AG08396 (cell line): ENCODE measurements around the gene KRTAP19-8.

Experiments
- DNase-seq: peaks from one replicate; pipeline ENCODE4 v3.0.0; 2012; ENCODE audit warnings: low spot score, mixed read lengths

KRTAP19-8 gene, protein sequence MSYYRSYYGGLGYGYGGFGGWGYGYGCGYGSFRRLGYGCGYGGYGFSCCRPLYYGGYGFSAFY

GRCh38 chr21:31038376-31038775, at the start of gene KRTAP19-8:
Gene KRTAP19-8 (minus strand): TSS chr21:31038476. CDS start chr21:31038443, 33 bp downstream.
- no peak for DNase-seq

DNA sequence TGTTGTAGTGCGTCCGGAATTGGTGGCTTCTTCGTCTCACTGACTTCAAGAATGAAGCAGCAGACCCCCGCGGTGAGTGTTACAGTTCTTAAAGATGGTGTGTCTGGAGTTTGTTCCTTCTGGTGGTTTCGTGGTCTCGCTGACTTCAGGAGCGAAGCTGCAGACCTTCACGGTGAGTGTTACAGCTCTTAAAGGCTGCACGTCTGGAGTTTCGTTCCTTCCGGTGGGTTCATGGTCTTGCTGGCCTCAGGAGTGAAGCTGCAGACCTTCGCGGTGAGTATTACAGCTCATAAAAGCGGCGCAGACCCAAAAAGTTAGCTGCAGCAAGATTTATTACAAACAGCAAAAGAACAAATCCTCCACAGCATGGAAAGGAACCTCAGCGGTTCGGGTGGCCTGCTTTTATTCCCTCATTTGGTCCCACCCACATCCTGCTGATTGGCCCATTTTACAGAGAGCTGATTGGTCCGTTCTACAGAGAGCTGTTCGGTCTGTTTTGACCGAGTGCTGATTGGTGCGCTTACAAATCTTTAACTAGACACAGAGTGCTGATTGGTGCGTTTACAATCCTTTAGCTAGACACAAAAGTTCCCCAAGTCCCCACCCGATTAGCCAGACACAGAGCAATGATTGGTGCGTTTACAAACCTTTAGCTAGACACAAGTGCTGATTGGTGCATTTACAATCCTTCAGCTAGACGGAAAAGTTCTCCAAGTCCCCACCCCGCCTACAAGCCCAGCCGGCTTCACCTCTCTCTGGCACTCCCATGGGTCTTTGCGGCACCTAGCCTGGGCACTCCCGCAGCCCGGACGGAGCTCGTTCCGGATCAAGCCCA, 49.6 kb upstream of the KRTAP19-8 start:
- DNase-seq, result no peak

GRCh38 chr21:31084689-31085088, 46.4 kb upstream of the KRTAP19-8 start:
- no peak for DNase-seq

DNA sequence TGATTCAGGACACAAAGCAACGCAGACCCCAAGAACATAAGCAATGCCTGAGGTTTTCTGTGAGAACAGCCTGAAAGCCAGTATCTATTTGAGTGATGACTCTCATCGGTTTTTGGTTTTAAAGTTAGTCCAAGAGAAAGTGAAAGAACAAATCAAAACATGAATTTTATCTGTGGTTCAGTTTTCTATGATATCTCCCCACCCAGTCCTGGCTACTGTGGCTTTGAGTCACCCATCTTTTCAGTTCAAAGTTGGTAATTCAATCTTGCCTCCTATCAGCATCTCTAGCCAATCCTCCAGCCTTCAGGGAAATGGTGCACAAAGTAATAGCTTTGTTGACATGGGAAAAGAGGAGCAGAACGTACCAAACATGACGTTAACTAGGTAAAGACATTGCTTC, 40.5 kb upstream of the KRTAP19-8 start:
- DNase-seq, result no peak

GRCh38 chr21:31078216-31078615, 39.9 kb upstream of the KRTAP19-8 start:
- DNase-seq, result no peak

- no peak for DNase-seq
Observed at GRCh38 chr21:31075848-31076247, 37.6 kb upstream of the KRTAP19-8 start.

DNA sequence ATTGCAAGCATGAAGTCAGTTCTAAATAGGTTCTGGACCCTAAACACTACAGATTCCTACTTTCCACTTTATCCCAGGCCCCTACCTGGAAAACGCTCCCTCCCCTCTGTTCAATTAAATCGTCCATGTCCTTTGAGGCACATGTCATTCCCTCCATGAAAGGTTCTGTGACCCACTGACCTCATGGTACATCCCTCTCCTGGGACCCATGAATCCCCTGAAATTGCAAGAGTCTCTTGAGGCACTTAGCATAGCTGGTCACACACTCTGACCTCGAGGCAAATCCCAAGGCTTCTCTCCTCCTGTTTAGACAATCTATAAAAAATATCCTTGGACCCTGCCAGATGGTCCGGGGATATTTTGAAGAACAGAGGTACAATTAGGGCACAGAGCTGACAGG, 34.3 kb upstream of the KRTAP19-8 start:
- no peak for DNase-seq

- no peak for DNase-seq
Observed at GRCh38 chr21:31064803-31065202, 26.5 kb upstream of the KRTAP19-8 start.

DNA sequence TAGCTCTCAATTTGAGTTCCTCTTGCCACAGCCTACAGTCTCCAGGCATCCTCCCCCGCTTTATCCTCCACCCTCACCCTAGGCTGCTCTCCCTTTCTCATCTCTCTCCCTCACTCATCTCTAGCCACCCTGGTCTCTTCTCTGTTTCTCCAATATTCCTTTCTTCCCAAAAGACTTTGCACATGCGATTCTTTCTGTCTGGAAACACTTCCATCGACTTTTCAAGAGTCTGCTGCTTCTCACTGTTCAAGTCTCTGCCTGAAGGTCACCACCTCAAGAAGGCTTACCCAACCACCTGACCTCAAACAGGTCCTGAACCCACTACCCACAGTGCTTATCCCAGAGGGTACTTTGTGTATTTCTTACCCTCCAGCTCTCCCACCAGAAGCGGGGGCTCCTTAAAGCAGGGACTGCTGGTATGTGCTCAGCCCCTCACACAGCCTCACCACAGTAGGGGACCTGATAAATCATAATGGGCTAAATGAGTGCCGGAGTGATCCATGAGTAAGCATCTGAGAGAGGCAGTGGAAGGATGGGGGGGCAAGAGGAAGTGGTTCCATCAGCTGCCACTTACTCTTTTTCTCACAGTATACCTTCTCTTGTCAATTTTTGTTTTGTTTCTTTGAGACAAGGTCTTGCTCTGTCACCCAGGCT, 14.3 kb upstream of the KRTAP19-8 start:
- no peak for DNase-seq

DNA sequence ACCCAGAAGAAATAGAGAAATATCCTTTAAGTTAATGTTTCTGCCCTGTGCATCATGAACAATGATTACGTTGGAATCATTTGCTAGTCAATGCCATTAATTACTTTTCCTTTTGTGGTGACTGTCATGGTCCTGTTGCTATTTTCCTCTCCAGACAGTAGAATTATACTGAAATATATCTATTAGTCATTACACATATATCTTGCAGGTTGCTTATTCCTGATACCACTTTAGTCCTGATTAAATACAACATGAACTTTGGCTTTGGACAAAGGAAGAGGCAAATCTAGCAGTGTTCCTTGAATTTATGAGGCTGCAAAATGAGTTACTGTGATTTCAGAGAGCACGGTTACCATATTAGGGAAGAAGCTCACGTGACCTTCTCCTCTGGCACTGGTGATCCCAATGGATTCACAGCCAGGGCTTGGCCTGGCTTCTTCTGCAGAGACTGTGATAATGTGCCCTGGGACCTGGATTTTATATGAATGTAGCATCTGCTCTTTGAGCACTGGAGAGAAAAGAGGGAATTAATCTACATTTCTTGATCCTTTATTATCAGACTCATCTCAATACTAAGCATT, 12.4 kb upstream of the KRTAP19-8 start:
- no peak for DNase-seq

GRCh38 chr21:31045841-31046240, 7.6 kb upstream of the KRTAP19-8 start:
- DNase-seq, result no peak

GRCh38 chr21:31043471-31043870, 5.2 kb upstream of the KRTAP19-8 start:
- DNase-seq, result no peak

DNA sequence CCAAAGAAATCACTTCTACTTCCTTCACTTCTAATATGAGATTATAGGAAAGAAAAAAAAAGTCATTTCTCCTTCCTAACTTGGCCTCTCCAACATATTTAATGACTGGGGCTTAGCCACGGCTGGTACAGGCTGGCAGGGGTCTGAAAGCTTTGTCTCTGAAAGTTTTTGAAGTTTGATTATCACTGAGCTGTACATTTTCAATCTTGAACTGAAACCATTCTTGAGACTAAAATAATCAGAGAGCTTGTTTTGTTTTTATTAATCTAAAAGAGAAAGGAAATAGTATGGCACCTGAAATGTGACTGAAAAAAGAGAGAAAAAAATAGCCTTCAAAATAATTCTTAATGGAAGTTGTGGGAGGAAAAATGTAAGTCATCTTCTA, 3.8 kb upstream of the KRTAP19-8 start:
- DNase-seq, result no peak

DNA sequence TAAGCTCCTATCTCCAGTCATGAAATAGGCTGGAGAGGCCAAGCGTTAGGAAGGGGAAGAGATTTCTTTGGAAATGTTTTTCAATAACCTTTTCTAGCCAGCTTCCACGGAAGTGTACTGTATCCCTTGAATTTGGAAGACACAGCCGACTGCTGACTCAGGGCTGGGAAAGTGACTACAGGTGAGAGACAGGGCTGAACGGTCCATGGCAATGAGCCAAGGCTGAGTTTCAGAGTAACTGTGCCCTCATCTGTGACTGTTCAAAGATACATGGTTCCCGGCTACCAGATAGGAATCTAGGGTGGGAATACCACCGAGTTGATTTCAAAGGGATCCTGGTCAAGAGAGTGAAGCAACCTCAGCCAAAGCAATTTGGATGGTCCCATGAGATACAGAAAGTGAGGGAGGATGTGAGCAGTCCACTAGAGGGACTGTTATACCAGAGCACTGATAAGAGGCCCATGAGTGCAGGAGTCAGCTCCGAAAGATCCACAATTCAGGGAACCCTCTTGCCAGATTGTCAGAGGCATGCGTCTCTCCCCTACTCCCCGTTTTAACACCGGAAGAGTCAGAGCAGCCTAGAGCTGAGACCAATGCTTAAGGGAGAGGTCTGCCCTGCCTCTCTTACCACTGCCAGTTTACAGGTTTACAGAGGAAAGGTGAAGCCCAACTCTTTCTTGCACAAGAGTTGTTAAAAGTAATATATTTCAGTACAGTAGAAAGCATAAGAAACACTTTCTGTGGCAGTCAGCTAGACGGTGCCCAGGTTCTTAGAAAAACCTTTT, 3.2 kb upstream of the KRTAP19-8 start:
- no peak for DNase-seq

DNA sequence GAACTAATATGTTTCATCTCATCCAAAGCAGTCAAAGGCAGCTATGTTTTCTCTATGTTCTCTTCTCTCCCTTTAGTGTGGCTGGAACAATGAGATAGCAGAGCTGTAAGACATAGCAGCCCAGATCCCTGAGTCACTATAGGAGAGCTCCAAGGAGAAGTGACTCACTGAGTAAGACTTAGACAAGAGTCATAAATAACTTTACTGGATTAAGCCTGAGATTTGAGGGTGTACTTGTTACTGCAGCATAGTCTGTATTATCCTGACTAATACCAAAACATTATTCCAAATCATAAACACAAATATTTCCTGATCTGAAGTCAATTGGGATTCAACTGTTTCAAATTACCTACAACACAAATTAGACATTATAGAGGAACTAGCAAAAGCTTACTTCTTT, 3.9 kb downstream of the KRTAP19-8 start:
- DNase-seq, result no peak

DNA sequence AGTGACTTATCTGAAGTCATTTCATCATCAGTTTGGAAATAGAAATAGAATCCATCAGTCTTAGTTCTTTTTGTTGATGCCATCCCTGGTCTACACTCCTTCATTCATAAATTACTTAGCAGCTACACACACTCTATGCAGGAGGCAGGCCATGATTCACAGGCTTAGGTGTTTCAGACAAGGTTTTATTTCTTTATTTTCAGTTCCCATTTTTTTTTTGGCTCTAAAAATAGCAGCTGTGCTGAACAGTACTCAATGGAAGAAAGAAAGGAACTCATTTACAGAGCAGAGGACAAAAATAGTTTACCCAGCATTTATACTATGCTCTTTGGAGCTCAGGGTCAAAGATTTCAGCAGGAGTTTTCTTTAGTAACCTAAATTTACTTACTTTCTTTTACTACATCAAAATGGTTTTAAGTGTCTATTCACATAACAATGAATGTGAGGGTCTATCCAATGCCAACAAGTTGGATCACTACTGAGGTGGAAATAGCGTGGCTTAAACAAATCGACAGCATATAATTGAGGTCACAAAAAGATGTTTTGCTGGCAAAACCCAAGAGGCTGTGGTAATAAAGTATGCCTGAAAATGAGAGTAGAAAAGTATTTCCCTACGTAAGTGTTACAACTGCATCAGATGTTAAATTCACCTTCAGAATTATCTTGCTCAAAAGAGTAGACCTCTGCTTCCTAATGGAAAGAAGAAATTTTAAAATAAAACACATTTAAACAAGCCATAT, 7.7 kb downstream of the KRTAP19-8 start:
- no peak for DNase-seq

DNA sequence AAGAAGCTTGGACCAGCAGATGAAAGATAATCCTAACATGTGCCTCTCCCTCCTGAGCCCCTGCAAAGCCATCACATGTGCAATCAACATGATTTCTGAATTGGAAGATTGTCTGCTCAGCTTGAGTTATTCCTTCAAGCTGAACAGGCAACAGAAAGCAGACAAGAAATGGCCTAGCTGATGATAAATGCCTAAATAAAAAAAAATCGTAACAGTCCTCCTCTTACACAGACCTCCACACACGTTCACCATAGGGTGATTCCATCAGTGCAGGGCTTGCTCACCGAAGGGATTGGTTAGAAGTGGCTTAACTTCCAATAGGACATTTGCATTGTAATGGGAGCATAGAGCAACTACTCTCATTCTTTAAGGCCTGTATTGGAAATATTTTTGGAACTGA, 14.6 kb downstream of the KRTAP19-8 start:
- DNase-seq, result no peak

DNA sequence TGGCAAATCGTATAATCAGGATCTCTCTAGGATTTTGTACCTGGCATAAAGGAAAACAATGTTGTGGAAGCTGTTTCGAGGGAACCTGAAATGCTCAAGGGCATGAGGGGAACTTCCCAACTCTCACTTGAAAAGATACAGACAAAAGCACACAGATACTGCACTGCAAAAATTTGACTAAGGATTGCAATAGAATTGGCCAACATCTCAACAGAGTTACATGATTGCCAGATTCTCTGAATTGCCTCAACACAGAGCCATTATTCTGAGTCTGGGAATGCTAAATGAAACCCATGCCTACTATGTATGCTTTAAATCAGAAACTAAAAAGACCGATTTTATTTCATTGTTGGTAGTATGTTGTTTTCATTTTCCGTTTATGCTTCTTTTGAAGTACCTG, 16.0 kb downstream of the KRTAP19-8 start:
- no peak for DNase-seq

GRCh38 chr21:31018232-31018631, 20.0 kb downstream of the KRTAP19-8 start:
- DNase-seq, result no peak

GRCh38 chr21:31014891-31015290, 23.4 kb downstream of the KRTAP19-8 start:
- DNase-seq, result no peak
